Naive thymus-derived CD4-positive, alpha-beta T cell (primary cell): ENCODE measurements around the gene EIPR1. TPM values are rescaled to one million over a fixed set of nuclear protein-coding genes. Genes with fewer than 3 reads are reported as not detected.
A peak's percentile ranks its signal among the peaks of the same experiment; 100 is the strongest.

Experiments used
- ATAC-seq: fragments of 150-1000 bp; cut with Tn5 transposase; 2 replicates; pipeline ENCODE4 v1.10.0; 2021; ENCODE audit warnings: mild to moderate bottlenecking, moderate library complexity
- CTCF ChIA-PET: fragments of 350-600 bp; sonication (Branson Sonifier 250); formaldehyde crosslinking; loops from one replicate; lab custom pipeline; 2021; ENCODE audit warnings: antibody characterized with exemption; lab: Charles Lee
- POLR2A ChIA-PET: fragments of 350-600 bp; sonication (Branson Sonifier 250); formaldehyde crosslinking; loops from one replicate; lab custom pipeline; 2021; ENCODE audit warnings: antibody characterized with exemption, inconsistent platforms; lab: Charles Lee
- DNase-seq, 9 donors: peaks; one replicate each; pipeline versions ENCODE4 v3.0.0 to v3.0.0-alpha.2; 2020 to 2022; ENCODE audit warnings: mixed read lengths in 1 of 9
- H3K27ac ChIP-seq: one replicate; pipeline ENCODE4 v1.7.0; 2013; ENCODE audit warnings: mild to moderate bottlenecking, low read depth, low read length, moderate library complexity
- H3K27me3 ChIP-seq, 2 donors: one replicate each; pipeline ENCODE4 v1.7.0; 2013; ENCODE audit warnings: low read length in 2 of 2, mild to moderate bottlenecking in 2 of 2, moderate library complexity in 2 of 2; ENCODE audit not compliant: control insufficient read depth in 2 of 2, insufficient read depth in 2 of 2
- H3K36me3 ChIP-seq, 3 experiments: 1 replicate in 2 of 3; 2 replicates in 1 of 3; pipeline ENCODE4 v1.7.0; 2013; ENCODE audit warnings: low read length in 3 of 3, mild to moderate bottlenecking in 3 of 3, moderate library complexity in 1 of 3; ENCODE audit not compliant: insufficient read depth in 3 of 3, control insufficient read depth in 2 of 3
- H3K4me1 ChIP-seq, 2 donors: one replicate each; pipeline ENCODE4 v1.7.0; 2013; ENCODE audit warnings: low read length in 2 of 2, mild to moderate bottlenecking in 2 of 2, moderate library complexity in 1 of 2; ENCODE audit not compliant: control insufficient read depth in 2 of 2, insufficient read depth in 2 of 2
- H3K4me3 ChIP-seq: 2 replicates; pipeline ENCODE4 v1.7.0; 2013; ENCODE audit warnings: mild to moderate bottlenecking, low read length
- H3K9me3 ChIP-seq, 3 experiments: 1 replicate in 2 of 3; 2 replicates in 1 of 3; pipeline ENCODE4 v1.7.0; 2013; ENCODE audit warnings: low read length in 3 of 3; ENCODE audit not compliant: control insufficient read depth in 2 of 3
- H3K27ac Mint-ChIP-seq, 9 donors: one replicate each; pipeline ENCODE4 v1.8.0; 2020 to 2022; ENCODE audit warnings: mixed read lengths in 9 of 9, mild to moderate bottlenecking in 8 of 9, moderate library complexity in 5 of 9, inconsistent platforms in 2 of 9
- H3K27me3 Mint-ChIP-seq, 5 donors: one replicate each; pipeline ENCODE4 v1.8.0; 2021 to 2022; ENCODE audit warnings: mixed read lengths in 5 of 5, mild to moderate bottlenecking in 1 of 5
- H3K36me3 Mint-ChIP-seq, 5 donors: one replicate each; pipeline ENCODE4 v1.8.0; 2020 to 2022; ENCODE audit warnings: mixed read lengths in 5 of 5, mild to moderate bottlenecking in 3 of 5, inconsistent platforms in 1 of 5
- H3K4me1 Mint-ChIP-seq, 7 donors: one replicate each; pipeline ENCODE4 v1.8.0; 2020 to 2022; ENCODE audit warnings: mixed read lengths in 7 of 7, mild to moderate bottlenecking in 3 of 7, inconsistent platforms in 1 of 7
- H3K4me3 Mint-ChIP-seq, 10 donors: one replicate each; pipeline ENCODE4 v1.8.0; 2020 to 2022; ENCODE audit warnings: mild to moderate bottlenecking in 10 of 10, mixed read lengths in 10 of 10, moderate library complexity in 6 of 10, inconsistent platforms in 2 of 10
- H3K9me3 Mint-ChIP-seq, 11 donors: one replicate each; pipeline ENCODE4 v1.8.0; 2020 to 2022; ENCODE audit warnings: mixed read lengths in 11 of 11, mild to moderate bottlenecking in 4 of 11, inconsistent platforms in 1 of 11, moderate library complexity in 1 of 11
- intact Hi-C, 2 donors: fragments of 100-400 bp; cut with micrococcal nuclease; formaldehyde crosslinking; loops; one replicate each; pipeline ENCODE4 v1.15.1; 2023
- polyA plus RNA-seq, 2 donors: library from polyadenylated mRNA; unstranded; fragments of 300-500 nt; fragmentation: Illumina TruSeq; gene quantifications; one replicate each; pipeline ENCODE4 v1.2.3, GENCODE V29; 2021
- total RNA-seq, 6 experiments: library from RNA in 5 of 6; stranded (reverse) in 5 of 6; gene quantifications; 1 replicate in 5 of 6; 2 replicates in 1 of 6; pipeline ENCODE4 v1.2.3 and lab custom pipeline; 2021 to 2026

Gene EIPR1
- total and polyA plus RNA-seq, 7 experiments from 2014 or later = 24.4 to 46.2 (median 27.3) TPM

DNA sequence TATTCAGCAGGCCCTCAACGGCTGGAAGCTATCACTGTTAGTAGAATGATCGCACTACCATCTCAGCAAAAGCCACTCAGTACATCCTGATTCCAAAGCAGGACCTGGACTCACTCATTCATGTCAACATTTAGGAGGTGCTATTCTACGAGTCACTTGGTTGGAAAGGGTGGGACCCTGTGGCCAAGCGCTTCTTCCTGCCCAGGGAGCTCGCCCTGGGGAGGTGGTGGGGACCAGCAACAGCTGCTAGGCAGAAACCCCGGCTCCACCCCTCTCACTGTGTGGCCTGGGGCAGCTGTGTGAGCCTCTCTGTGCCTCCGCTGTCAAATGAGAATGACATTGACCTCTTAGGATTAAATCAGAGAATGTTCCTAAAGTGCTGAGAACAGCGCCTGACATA is 231.4 kb downstream of the EIPR1 start:
- H3K36me3 Mint-ChIP-seq = peaks cover 0 to 14% (median 7%) of the 10 kb centered on the region in 5 donors
- no peak overlapping the region for H3K4me3 Mint-ChIP-seq
- intact Hi-C loops = no loop called here
- ChIA-PET CTCF (no interaction called here), POLR2A (no interaction called here)
- no peak for ATAC-seq
- H3K27me3 Mint-ChIP-seq = no peaks in the 10 kb centered on the region
- peaks cover 0 to 3% (median 0%) of the 10 kb centered on the region in 7 donors for H3K4me1 Mint-ChIP-seq
- Histone ChIP-seq H3K4me3 (no peak overlapping the region), H3K9me3 (no peaks in the 10 kb centered on the region), H3K4me1 (no peaks in the 10 kb centered on the region), H3K36me3 (no peaks in the 10 kb centered on the region), H3K27ac (no peak overlapping the region), H3K27me3 (no peaks in the 10 kb centered on the region)
- no peak overlapping the region for H3K27ac Mint-ChIP-seq
- no peak for DNase-seq
- H3K9me3 Mint-ChIP-seq = peaks cover 0 to 7% (median 2%) of the 10 kb centered on the region in 11 donors

GRCh38 chr2:3145471-3146021 is 232.1 kb downstream of the EIPR1 start:
- H3K4me1 ChIP-seq = no peaks in the 10 kb centered on the region
- no peaks in the 10 kb centered on the region for H3K27me3 Mint-ChIP-seq
- DNase-seq = no peak
- H3K4me3 Mint-ChIP-seq = no peak overlapping the region
- no peaks in the 10 kb centered on the region for H3K9me3 ChIP-seq
- CTCF ChIA-PET = no interaction called here
- no peak for ATAC-seq
- POLR2A ChIA-PET = no interaction called here
- peaks cover 0 to 3% (median 0%) of the 10 kb centered on the region in 7 donors for H3K4me1 Mint-ChIP-seq
- H3K36me3 Mint-ChIP-seq = peaks cover 0 to 9% (median under 1%) of the 10 kb centered on the region in 5 donors
- intact Hi-C loops = no loop called here
- H3K36me3 ChIP-seq = no peaks in the 10 kb centered on the region
- no peak overlapping the region for H3K27ac Mint-ChIP-seq
- peaks cover 0 to 2% (median 0%) of the 10 kb centered on the region in 11 donors for H3K9me3 Mint-ChIP-seq
- H3K27ac ChIP-seq = no peak overlapping the region
- H3K4me3 ChIP-seq = no peak overlapping the region
- H3K27me3 ChIP-seq = no peaks in the 10 kb centered on the region

DNA sequence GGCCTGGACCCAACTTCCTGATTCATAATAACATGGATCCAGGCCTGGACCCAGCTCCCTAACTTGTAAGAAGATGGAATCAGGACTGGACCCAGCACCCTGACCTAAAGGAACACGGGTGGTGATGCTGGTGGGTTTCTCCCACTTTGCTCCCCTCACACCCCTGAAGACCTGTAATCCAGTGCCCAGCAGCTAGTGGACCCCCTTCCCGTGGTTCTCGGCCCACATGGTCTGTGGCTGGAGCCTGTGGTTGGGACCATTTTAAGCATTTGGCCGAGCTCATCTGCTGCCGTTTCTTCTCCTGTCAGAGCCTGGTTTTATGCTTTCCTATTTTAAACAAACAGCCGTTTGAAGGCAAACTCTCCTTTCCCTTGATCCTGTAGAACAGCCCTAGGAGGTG is 232.8 kb downstream of the EIPR1 start:
- intact Hi-C loops = no loop called here
- ChIA-PET CTCF (no interaction called here), POLR2A (no interaction called here)
- Mint-ChIP-seq H3K4me1 (peaks cover 0 to 3% (median 0%) of the 10 kb centered on the region in 7 donors), H3K36me3 (peaks cover 0 to 5% (median 0%) of the 10 kb centered on the region in 5 donors), H3K27ac (no peak overlapping the region), H3K9me3 (peaks cover 0 to 2% (median 0%) of the 10 kb centered on the region in 11 donors), H3K4me3 (no peak overlapping the region), H3K27me3 (no peaks in the 10 kb centered on the region)
- Histone ChIP-seq H3K4me3 (no peak overlapping the region), H3K36me3 (no peaks in the 10 kb centered on the region), H3K27me3 (no peaks in the 10 kb centered on the region), H3K27ac (no peak overlapping the region), H3K9me3 (no peaks in the 10 kb centered on the region), H3K4me1 (no peaks in the 10 kb centered on the region)
- DNase-seq (no peak), ATAC-seq (no peak)

DNA sequence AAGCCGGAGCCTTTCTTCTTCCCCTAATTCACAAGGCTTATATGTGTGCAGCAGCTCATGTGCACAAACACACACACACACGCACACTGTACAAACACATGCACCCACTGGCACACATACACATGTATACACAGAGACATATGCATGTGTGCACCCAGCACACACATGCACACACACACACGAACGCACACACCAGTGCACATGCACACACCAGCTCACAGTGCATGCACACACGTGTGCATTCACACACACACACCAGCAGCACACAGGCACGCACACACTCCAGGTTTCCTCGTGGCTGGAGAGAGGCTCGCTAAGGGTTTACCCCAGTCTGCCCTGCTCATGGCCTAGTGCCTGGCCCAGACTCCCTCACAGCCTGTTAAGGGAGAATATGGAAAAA is 234.0 kb downstream of the EIPR1 start:
- H3K27me3 Mint-ChIP-seq = no peaks in the 10 kb centered on the region
- Histone ChIP-seq H3K4me3 (no peak overlapping the region), H3K9me3 (no peaks in the 10 kb centered on the region), H3K27ac (no peak overlapping the region), H3K36me3 (no peaks in the 10 kb centered on the region), H3K4me1 (no peaks in the 10 kb centered on the region), H3K27me3 (no peaks in the 10 kb centered on the region)
- ChIA-PET CTCF (no interaction called here), POLR2A (no interaction called here)
- H3K36me3 Mint-ChIP-seq = peaks cover 0 to 3% (median 0%) of the 10 kb centered on the region in 5 donors
- H3K27ac Mint-ChIP-seq = peak overlapping the region in 1 of 9 donors; percentile 68
- H3K4me1 Mint-ChIP-seq = peaks cover 0 to 3% (median 0%) of the 10 kb centered on the region in 7 donors
- intact Hi-C loops = no loop called here
- H3K4me3 Mint-ChIP-seq = no peak overlapping the region
- no peak for ATAC-seq
- H3K9me3 Mint-ChIP-seq = peaks cover 0 to 2% (median 0%) of the 10 kb centered on the region in 11 donors
- no peak for DNase-seq

DNA sequence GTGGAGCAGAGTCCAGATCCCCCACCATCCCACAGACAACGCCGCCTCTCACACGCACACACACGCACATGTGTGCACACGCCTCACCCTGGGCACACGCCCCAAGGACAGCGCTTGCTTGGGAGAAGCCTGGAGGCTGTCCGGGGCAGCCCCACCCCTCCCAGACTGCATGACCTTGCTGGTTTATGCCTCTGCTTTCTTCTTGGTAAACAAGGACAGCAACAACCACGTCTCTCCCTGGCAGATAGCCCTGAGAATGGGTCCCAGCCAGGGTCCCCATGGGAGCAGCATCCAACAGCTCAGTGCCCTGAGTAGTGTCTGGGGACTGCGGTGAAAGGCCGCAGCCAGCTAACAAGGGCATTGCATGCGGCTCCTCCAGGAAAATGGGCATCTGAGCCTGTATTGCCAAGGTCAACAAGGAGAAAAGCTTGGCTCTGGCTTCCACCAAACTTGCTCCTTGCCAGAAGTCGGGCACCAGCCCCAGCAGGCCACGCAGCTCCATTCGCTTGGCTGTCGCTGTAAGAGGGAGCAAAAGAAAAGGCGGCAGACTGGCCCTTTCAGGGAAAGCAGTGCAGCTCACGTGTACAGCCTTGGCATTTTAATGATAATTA is 234.6 kb downstream of the EIPR1 start:
- Histone ChIP-seq H3K27me3 (no peaks in the 10 kb centered on the region), H3K9me3 (no peaks in the 10 kb centered on the region), H3K36me3 (no peaks in the 10 kb centered on the region), H3K4me3 (no peak overlapping the region), H3K27ac (no peak overlapping the region), H3K4me1 (no peaks in the 10 kb centered on the region)
- Mint-ChIP-seq H3K36me3 (no peaks in the 10 kb centered on the region), H3K27me3 (no peaks in the 10 kb centered on the region), H3K4me3 (no peak overlapping the region), H3K9me3 (peaks cover 0 to 2% (median 0%) of the 10 kb centered on the region in 11 donors), H3K4me1 (peaks cover 0 to 3% (median 0%) of the 10 kb centered on the region in 7 donors), H3K27ac (no peak overlapping the region)
- intact Hi-C loops = no loop called here
- ChIA-PET POLR2A (no interaction called here), CTCF (no interaction called here)
- DNase-seq = no peak
- no peak for ATAC-seq

GRCh38 chr2:3142210-3142609 is 235.4 kb downstream of the EIPR1 start:
- DNase-seq (no peak), ATAC-seq (no peak)
- Histone ChIP-seq H3K9me3 (no peaks in the 10 kb centered on the region), H3K27ac (no peak overlapping the region), H3K27me3 (no peaks in the 10 kb centered on the region), H3K4me1 (no peaks in the 10 kb centered on the region), H3K36me3 (no peaks in the 10 kb centered on the region), H3K4me3 (no peak overlapping the region)
- Mint-ChIP-seq H3K9me3 (peaks cover 0 to 2% (median 0%) of the 10 kb centered on the region in 11 donors), H3K36me3 (no peaks in the 10 kb centered on the region), H3K27me3 (no peaks in the 10 kb centered on the region), H3K27ac (no peak overlapping the region), H3K4me3 (no peak overlapping the region), H3K4me1 (peaks cover 0 to 3% (median 0%) of the 10 kb centered on the region in 7 donors)
- ChIA-PET CTCF (no interaction called here), POLR2A (no interaction called here)
- intact Hi-C loops = no loop called here

- DNase-seq = no peak
- Histone ChIP-seq H3K36me3 (no peaks in the 10 kb centered on the region), H3K9me3 (no peaks in the 10 kb centered on the region), H3K27ac (no peak overlapping the region), H3K4me1 (no peaks in the 10 kb centered on the region), H3K4me3 (no peak overlapping the region), H3K27me3 (no peaks in the 10 kb centered on the region)
- H3K9me3 Mint-ChIP-seq = peaks cover 0 to under 1% (median 0%) of the 10 kb centered on the region in 11 donors
- no peaks in the 10 kb centered on the region for H3K36me3 Mint-ChIP-seq
- ChIA-PET CTCF (no interaction called here), POLR2A (no interaction called here)
- no peak overlapping the region for H3K27ac Mint-ChIP-seq
- H3K4me3 Mint-ChIP-seq = no peak overlapping the region
- ATAC-seq = no peak
- intact Hi-C loops = no loop called here
- no peaks in the 10 kb centered on the region for H3K27me3 Mint-ChIP-seq
- H3K4me1 Mint-ChIP-seq = peaks cover 0 to 2% (median 0%) of the 10 kb centered on the region in 7 donors
Observed at GRCh38 chr2:3141696-3142095, 235.9 kb downstream of the EIPR1 start.
